DND-41 (cell line): Measurements from ENCODE around the gene RUNX2.

ENCODE experiments used
- EZH2 ChIP-seq: IDR thresholded peaks from 3 replicates; pipeline ENCODE4 v1.6.1; 2012; ENCODE audit warnings: borderline replicate concordance, low read depth, mild to moderate bottlenecking, moderate library complexity, low read length, inconsistent platforms; ENCODE audit not compliant: severe bottlenecking
- TF ChIP-seq, protein P1 (sequence below): IDR thresholded peaks from 2 replicates; pipeline ENCODE4 v1.5.1; 2012; ENCODE audit warnings: borderline replicate concordance, low read length, moderate library complexity, mild to moderate bottlenecking; ENCODE audit not compliant: poor library complexity, severe bottlenecking; ENCODE audit errors: extremely low read depth

DNA sequence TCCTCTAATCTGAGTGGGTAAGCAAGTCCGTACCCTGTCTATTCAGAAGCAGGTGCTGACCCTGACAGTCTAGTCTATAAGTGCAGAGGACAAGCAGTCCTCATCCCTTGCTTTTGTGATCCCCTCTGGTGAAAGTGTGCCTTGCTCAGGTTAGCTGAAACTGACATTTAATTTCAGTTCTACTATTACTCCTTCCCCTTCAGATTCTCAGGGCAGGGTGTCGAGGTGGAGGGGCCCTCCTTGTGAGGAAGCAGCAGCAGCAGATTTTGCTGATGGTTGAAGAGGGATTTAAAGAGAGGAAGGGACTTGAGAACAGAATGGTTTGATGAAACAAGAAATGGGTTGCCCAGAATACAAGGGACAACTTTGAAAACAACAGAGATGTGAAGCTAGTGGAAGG, 378.2 kb downstream of the RUNX2 start:
- TF ChIP-seq, protein P1, sequence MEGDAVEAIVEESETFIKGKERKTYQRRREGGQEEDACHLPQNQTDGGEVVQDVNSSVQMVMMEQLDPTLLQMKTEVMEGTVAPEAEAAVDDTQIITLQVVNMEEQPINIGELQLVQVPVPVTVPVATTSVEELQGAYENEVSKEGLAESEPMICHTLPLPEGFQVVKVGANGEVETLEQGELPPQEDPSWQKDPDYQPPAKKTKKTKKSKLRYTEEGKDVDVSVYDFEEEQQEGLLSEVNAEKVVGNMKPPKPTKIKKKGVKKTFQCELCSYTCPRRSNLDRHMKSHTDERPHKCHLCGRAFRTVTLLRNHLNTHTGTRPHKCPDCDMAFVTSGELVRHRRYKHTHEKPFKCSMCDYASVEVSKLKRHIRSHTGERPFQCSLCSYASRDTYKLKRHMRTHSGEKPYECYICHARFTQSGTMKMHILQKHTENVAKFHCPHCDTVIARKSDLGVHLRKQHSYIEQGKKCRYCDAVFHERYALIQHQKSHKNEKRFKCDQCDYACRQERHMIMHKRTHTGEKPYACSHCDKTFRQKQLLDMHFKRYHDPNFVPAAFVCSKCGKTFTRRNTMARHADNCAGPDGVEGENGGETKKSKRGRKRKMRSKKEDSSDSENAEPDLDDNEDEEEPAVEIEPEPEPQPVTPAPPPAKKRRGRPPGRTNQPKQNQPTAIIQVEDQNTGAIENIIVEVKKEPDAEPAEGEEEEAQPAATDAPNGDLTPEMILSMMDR = no peak
- TF ChIP-seq EZH2 = no peak
